ENCODE measurements around the gene CDC14B. TPM values are rescaled to one million over a fixed set of nuclear protein-coding genes. Genes with fewer than 3 reads are reported as not detected.
A peak's percentile ranks its signal among the peaks of the same experiment; 100 is the strongest.

The CDC14B gene
- total RNA-seq, 4 donors from 2014 or later, result 5.8 to 10.9 (median 8.0) TPM

DNA sequence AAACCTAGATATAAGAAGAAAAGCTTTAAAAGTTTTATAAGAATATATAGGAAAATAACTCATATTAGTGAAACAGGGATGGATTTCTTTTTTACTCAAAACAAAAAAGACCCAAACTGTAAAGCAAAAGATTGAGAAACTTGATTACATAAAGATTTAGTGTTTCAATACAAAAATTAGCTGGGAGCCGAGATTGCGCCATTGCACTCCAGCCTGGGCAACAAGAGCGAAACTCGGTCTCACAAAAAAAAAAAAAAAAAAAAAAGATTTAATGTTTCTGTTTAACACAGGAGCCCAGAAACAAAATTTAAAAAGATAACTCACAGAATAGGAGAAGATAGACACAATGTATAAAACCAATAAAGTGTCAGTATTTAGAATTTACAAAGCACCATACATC is 45.2 kb downstream of the CDC14B start:
- WGBS, 2 donors, result 86% methylated on average over 4 of the region's 4 CpGs
- intact Hi-C loops (cut with DNase I; ENCODE audit: low total_unique reads), result no loop called here
- DNase-seq (ENCODE audit: low spot score in 2 of 2), result no peak
- no peak overlapping the region for H3K4me3 ChIP-seq (ENCODE audit: low read depth, poor library complexity, severe bottlenecking)
- no peak for TF ChIP-seq POLR2A (IDR thresholded peaks at IDR 0.05)
- TF ChIP-seq, protein P1, sequence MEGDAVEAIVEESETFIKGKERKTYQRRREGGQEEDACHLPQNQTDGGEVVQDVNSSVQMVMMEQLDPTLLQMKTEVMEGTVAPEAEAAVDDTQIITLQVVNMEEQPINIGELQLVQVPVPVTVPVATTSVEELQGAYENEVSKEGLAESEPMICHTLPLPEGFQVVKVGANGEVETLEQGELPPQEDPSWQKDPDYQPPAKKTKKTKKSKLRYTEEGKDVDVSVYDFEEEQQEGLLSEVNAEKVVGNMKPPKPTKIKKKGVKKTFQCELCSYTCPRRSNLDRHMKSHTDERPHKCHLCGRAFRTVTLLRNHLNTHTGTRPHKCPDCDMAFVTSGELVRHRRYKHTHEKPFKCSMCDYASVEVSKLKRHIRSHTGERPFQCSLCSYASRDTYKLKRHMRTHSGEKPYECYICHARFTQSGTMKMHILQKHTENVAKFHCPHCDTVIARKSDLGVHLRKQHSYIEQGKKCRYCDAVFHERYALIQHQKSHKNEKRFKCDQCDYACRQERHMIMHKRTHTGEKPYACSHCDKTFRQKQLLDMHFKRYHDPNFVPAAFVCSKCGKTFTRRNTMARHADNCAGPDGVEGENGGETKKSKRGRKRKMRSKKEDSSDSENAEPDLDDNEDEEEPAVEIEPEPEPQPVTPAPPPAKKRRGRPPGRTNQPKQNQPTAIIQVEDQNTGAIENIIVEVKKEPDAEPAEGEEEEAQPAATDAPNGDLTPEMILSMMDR (IDR thresholded peaks at IDR 0.05), result no peak

DNA sequence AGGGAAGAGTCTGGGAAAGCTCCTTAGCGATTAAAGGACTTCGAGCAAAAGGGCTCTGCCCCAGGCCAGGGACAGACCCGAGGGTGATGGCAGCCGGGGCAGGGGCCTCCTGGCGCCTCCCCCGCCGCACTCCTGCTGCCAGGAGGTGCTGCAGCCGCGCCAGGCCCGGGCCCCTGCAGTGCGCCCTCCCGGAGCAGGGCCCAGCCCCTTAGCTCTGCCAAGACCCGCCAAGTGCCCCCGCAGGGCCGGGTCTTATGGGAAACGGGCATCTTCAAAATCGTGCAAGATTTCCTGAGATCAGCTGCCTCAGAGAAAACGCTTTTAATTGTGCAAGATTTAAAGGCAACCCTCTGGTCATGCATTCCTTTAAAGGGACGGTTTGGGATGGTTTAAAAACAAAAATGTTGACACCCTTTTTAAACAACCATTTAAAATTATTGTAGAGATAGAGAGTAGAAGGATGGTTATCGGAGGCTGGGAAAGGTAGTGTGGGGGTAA is 52.4 kb downstream of the CDC14B start:
- DNase-seq (ENCODE audit: low spot score in 2 of 2), result no peak
- WGBS, 2 donors, result 2 to 6% methylated on average over 13 to 20 of the region's 20 CpGs
- no peak for TF ChIP-seq POLR2A (IDR thresholded peaks at IDR 0.05)
- TF ChIP-seq, protein P1 (IDR thresholded peaks at IDR 0.05), result no peak
- intact Hi-C loops (cut with DNase I; ENCODE audit: low total_unique reads), result no loop called here
- H3K4me3 ChIP-seq (ENCODE audit: low read depth, poor library complexity, severe bottlenecking), result peak overlapping the region; percentile 54

DNA sequence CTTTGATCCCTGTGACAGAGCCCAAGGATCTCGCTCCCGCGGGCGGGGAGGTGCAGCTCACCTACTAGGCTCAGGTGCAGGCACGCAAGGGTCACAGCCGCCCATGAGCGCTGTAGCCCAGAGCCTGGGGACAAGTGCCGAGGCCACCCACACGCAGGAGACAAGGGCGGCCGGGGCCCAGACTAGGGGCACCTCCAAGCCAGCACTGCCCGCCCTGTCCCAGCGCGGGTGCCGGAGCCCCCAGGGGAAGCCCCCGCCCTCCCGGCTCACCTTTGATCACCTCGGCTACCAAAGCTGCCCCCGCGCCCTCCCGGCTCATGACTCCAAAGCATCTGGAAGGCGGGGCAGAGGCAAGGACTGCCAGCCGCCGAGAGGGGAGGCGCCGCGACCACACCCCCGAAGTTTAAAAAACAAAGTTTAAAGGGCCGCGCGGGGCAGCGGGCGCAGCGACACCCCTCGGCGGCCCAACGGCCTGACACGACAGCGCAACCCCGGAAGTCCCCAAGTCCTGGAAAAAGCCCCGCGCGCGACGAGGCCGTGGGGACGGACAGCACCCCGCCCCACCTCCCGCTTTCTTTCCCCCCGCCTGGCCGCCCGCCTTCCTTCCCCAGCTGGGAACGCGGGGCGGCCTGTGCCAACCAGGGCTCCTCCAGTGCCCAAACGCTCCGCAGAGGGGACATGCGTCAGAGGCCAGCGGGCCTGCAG is 53.0 kb downstream of the CDC14B start:
- intact Hi-C loops (cut with DNase I; ENCODE audit: low total_unique reads), result no loop called here
- H3K4me3 ChIP-seq (ENCODE audit: low read depth, poor library complexity, severe bottlenecking), result peak overlapping the region; percentile 54
- TF ChIP-seq, protein P1 (IDR thresholded peaks at IDR 0.05), result no peak
- no peak for TF ChIP-seq POLR2A (IDR thresholded peaks at IDR 0.05)
- DNase-seq (ENCODE audit: low spot score in 2 of 2), result peak; percentile 74 to 95
- WGBS, 2 donors, result 1% methylated on average over 16 to 51 of the region's 59 CpGs

- intact Hi-C loops (cut with DNase I; ENCODE audit: low total_unique reads), result no loop called here
- H3K4me3 ChIP-seq (ENCODE audit: low read depth, poor library complexity, severe bottlenecking), result peak overlapping the region; percentile 54
- peak in 1 of 2 donors; percentile 22 for DNase-seq (ENCODE audit: low spot score in 2 of 2)
- TF ChIP-seq, protein P1 (IDR thresholded peaks at IDR 0.05), result no peak
- TF ChIP-seq POLR2A (IDR thresholded peaks at IDR 0.05), result no peak
- 15 to 18% methylated on average over 8 of the region's 8 CpGs for WGBS, 2 donors
Measured at GRCh38 chr9:96565671-96566497, 53.8 kb downstream of the CDC14B start.

GRCh38 chr9:96564217-96564616 is 55.4 kb downstream of the CDC14B start:
- intact Hi-C loops (cut with DNase I; ENCODE audit: low total_unique reads), result no loop called here
- DNase-seq (ENCODE audit: low spot score in 2 of 2), result no peak
- TF ChIP-seq, protein P1 (IDR thresholded peaks at IDR 0.05), result no peak
- no peak for TF ChIP-seq POLR2A (IDR thresholded peaks at IDR 0.05)
- no peak overlapping the region for H3K4me3 ChIP-seq (ENCODE audit: low read depth, poor library complexity, severe bottlenecking)
- WGBS, 2 donors, result 52 to 67% methylated on average over 4 of the region's 4 CpGs

All from lower leg skin (tissue), 4 donors.